A673 (cell line): ENCODE measurements around the gene HTRA2. TPM values are rescaled to one million over a fixed set of nuclear protein-coding genes. Genes with fewer than 3 reads are reported as not detected.

Experiments used
- BruUV-seq: library from RNA; stranded (reverse); fragments of 400-500 nt; replicated peaks from 2 replicates; lab custom pipeline; 2021; lab: Mats Ljungman, UMichigan
- CTCF ChIA-PET: fragments of 300-600 bp; sonication (Branson Sonifier 250); formaldehyde crosslinking; loops from one replicate; lab custom pipeline; 2022; ENCODE audit warnings: antibody characterized with exemption; lab: Charles Lee
- POLR2A ChIA-PET: fragments of 300-600 bp; sonication (Branson Sonifier 250); formaldehyde crosslinking; loops from one replicate; lab custom pipeline; 2022; ENCODE audit warnings: antibody characterized with exemption; ENCODE audit not compliant: low non-redundant PET; lab: Charles Lee
- DNase-seq: peaks from one replicate; pipeline ENCODE4 v3.0.0-alpha.2; 2015; ENCODE audit warnings: low spot score
- H3K27ac ChIP-seq: fragments of 200-600 bp; sonication (generic); 2 replicates; pipeline ENCODE4 v1.5.1; 2016; ENCODE audit warnings: mixed run types, low read depth, mild to moderate bottlenecking, mixed read lengths, antibody characterized with exemption, low read length; ENCODE audit not compliant: poor library complexity, severe bottlenecking
- H3K27me3 ChIP-seq: fragments of 200-600 bp; sonication (generic); replicated peaks from 2 replicates; pipeline ENCODE4 v1.6.1; 2017; ENCODE audit warnings: mixed run types, low read depth, mild to moderate bottlenecking, mixed read lengths, antibody characterized with exemption, low read length; ENCODE audit not compliant: insufficient read depth, poor library complexity
- H3K36me3 ChIP-seq: fragments of 200-600 bp; sonication (generic); 2 replicates; pipeline ENCODE4 v1.6.1; 2016; ENCODE audit warnings: mixed run types, mild to moderate bottlenecking, mixed read lengths, antibody characterized with exemption, low read length; ENCODE audit not compliant: insufficient read depth, poor library complexity, severe bottlenecking
- H3K4me1 ChIP-seq: fragments of 200-600 bp; sonication (generic); 2 replicates; pipeline ENCODE4 v1.6.1; 2017; ENCODE audit warnings: mixed run types, mild to moderate bottlenecking, mixed read lengths, antibody characterized with exemption, low read length; ENCODE audit not compliant: insufficient read depth, poor library complexity, severe bottlenecking
- H3K4me3 ChIP-seq: fragments of 200-600 bp; sonication (generic); 2 replicates; pipeline ENCODE4 v1.5.1; 2016; ENCODE audit warnings: low read depth, mixed run types, mild to moderate bottlenecking, mixed read lengths, low read length; ENCODE audit not compliant: poor library complexity, severe bottlenecking
- H3K9me3 ChIP-seq: fragments of 200-600 bp; sonication (generic); 2 replicates; pipeline ENCODE4 v1.6.1; 2016; ENCODE audit warnings: mixed run types, low read depth, mild to moderate bottlenecking, mixed read lengths, antibody characterized with exemption, low read length; ENCODE audit not compliant: poor library complexity, severe bottlenecking
- EZH2 ChIP-seq: fragments of 200-600 bp; sonication (generic); IDR thresholded peaks from 2 replicates; pipeline ENCODE4 v1.6.1; 2017; ENCODE audit warnings: borderline replicate concordance, low read depth, mild to moderate bottlenecking, mixed read lengths, antibody characterized with exemption, low read length; ENCODE audit not compliant: poor library complexity, severe bottlenecking
- intact Hi-C: fragments of 100-400 bp; cut with micrococcal nuclease; formaldehyde crosslinking; loops from one replicate; pipeline ENCODE4 v1.10.0; 2022; ENCODE audit not compliant: unreplicated experiment
- total RNA-seq: library from RNA; stranded (reverse); gene quantifications from 2 replicates; pipeline ENCODE4 v1.2.3, GENCODE V29; 2021
- TF ChIP-seq, protein P1 (sequence below): fragments of 300-800, 200-600 bp; sonication (generic); conservative IDR thresholded peaks from 2 replicates; pipeline ENCODE4 v1.5.1; 2017; ENCODE audit warnings: low read depth, mild to moderate bottlenecking, antibody characterized with exemption, low read length, moderate library complexity, mixed read lengths

Gene HTRA2
- total RNA-seq, 1 experiment from 2014 or later: 35.1 TPM

DNA sequence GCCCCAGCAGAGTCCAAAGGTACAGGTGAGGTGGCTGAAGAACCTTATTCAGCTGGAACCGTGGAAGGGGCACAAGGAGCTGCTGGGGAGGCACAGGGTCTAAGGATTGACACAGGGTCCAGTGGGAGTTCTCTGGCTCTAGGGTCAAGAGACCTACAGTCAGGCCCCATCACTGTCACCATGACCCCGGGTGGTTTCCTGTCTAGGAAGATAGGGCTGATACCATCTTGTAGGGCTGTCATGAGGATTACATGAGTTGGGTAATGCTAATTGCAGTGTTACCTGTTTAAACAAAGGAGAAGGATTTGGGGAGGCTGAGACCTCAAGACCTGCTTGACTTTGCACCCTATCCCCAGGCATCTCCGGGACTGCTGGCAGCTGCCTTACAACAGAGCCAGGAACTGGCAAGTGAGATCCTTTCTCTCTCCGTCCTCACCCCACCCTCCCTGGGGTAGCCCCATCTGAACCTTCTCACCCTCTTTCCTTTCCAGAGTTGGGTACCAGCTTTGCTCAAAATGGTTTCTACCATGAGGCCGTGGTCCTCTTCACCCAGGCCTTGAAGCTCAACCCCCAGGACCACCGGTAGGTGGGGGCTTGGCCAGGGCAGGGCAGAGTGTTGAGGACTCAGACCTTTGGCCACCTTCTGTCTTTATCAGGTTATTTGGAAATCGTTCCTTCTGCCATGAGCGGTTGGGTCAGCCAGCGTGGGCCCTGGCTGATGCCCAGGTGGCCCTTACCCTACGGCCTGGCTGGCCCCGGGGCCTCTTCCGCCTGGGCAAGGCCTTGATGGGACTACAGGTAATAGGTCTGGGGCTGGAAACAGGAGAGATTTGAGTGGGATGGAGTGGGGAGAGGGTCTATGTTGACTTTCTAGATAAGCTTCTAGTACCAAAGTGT, 37.8 kb upstream of the HTRA2 start:
- ChIA-PET CTCF (no interaction called here), POLR2A (no interaction called here)
- intact Hi-C loops: no loop called here
- H3K9me3 ChIP-seq: no peaks in the 10 kb centered on the region
- DNase-seq: no peak
- no TSS peak for BruUV-seq
- H3K4me3 ChIP-seq: no peak overlapping the region
- no peaks in the 10 kb centered on the region for H3K27me3 ChIP-seq
- no peaks in the 10 kb centered on the region for H3K4me1 ChIP-seq
- TF ChIP-seq, protein P1, sequence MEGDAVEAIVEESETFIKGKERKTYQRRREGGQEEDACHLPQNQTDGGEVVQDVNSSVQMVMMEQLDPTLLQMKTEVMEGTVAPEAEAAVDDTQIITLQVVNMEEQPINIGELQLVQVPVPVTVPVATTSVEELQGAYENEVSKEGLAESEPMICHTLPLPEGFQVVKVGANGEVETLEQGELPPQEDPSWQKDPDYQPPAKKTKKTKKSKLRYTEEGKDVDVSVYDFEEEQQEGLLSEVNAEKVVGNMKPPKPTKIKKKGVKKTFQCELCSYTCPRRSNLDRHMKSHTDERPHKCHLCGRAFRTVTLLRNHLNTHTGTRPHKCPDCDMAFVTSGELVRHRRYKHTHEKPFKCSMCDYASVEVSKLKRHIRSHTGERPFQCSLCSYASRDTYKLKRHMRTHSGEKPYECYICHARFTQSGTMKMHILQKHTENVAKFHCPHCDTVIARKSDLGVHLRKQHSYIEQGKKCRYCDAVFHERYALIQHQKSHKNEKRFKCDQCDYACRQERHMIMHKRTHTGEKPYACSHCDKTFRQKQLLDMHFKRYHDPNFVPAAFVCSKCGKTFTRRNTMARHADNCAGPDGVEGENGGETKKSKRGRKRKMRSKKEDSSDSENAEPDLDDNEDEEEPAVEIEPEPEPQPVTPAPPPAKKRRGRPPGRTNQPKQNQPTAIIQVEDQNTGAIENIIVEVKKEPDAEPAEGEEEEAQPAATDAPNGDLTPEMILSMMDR: no peak
- no peak for TF ChIP-seq EZH2
- no peak overlapping the region for H3K27ac ChIP-seq
- H3K36me3 ChIP-seq: peaks cover 27% of the 10 kb centered on the region

DNA sequence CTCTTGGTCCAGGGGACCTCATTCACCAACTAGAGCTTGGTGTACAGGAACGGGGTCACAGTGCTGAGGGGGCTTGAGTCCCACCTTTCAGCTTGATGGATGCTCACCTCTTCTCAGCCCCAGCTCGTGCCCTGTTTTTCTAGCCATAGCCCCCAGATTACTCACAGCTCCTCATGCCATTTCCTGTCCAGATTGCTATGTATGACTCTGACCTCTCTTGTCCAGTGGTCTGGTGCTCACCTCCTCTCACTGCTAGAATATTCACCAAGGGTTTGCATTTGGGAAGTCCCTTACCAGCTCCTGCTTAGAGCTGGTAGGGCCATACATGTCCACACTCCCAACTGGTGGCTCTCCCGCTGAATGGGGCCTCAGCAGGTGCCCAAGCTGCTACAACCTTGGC, 36.2 kb upstream of the HTRA2 start:
- Histone ChIP-seq H3K27ac (no peak overlapping the region), H3K4me1 (peaks cover 5% of the 10 kb centered on the region), H3K27me3 (peaks cover 11% of the 10 kb centered on the region), H3K4me3 (no peak overlapping the region), H3K9me3 (no peaks in the 10 kb centered on the region), H3K36me3 (peaks cover 27% of the 10 kb centered on the region)
- POLR2A ChIA-PET: no interaction called here
- TF ChIP-seq, protein P1: no peak
- no peak for TF ChIP-seq EZH2
- intact Hi-C loops: no loop called here
- CTCF ChIA-PET: interaction anchor here (0.6 kb wide), 1 partner anchor 11 kb away, joined by 5 read pairs; the partner anchor contains the start of genes CCDC142 and TTC31
- BruUV-seq: no TSS peak
- no peak for DNase-seq

DNA sequence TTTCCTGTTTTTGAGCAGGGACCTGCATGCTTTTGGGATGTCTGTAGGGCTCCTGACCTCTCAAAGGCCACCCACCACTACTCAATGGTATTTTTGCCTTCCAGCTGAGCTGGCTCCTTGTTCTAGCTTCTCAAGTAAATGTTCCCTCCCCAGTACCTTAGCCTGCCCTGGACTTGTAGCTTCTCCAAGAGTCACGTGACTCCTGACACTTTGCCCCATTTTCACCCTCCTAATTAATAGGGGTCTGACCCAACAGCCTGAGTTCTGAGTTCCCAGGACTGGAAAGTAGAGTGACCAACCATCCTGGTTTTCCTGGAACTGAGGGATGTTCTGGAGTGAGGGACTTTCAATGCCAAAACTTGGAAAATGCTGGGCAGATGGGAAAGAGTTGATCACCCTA, 34.3 kb upstream of the HTRA2 start:
- H3K36me3 ChIP-seq: peaks cover 24% of the 10 kb centered on the region
- intact Hi-C loops: no loop called here
- BruUV-seq: no TSS peak
- CTCF ChIA-PET: no interaction called here
- H3K9me3 ChIP-seq: no peaks in the 10 kb centered on the region
- POLR2A ChIA-PET: interaction anchor here (0.6 kb wide), 1 partner anchor 873 kb away, joined by 3 read pairs; no protein-coding TSS in a partner anchor
- DNase-seq: no peak
- peaks cover 5% of the 10 kb centered on the region for H3K4me1 ChIP-seq
- TF ChIP-seq, protein P1: no peak
- no peak for TF ChIP-seq EZH2
- no peak overlapping the region for H3K4me3 ChIP-seq
- H3K27me3 ChIP-seq: peaks cover 30% of the 10 kb centered on the region
- no peak overlapping the region for H3K27ac ChIP-seq
